A549 (cell line): ENCODE data around the gene ERMARD. TPM values are rescaled to one million over a fixed set of nuclear protein-coding genes. Genes with fewer than 3 reads are reported as not detected.

Source experiments
- ATAC-seq, 2 experiments: fragments of 200-7000 bp in 1 of 2; fragments of >200 bp in 1 of 2; cut with Nextera tagmentation in 1 of 2; cut with Tn5 transposase in 1 of 2; 3 replicates each; pipeline versions ENCODE4 v1.8.0 to v1.9.1; 2018 to 2020; ENCODE audit warnings: mild to moderate bottlenecking in 1 of 2, moderate library complexity in 1 of 2
- CTCF ChIA-PET: fragments of 300-600 bp; sonication (Branson Sonifier 250); formaldehyde crosslinking; extraction: SDS; loops from one replicate; lab custom pipeline; 2021; ENCODE audit warnings: antibody characterized with exemption, inconsistent platforms; lab: Yijun Ruan, JAX
- POLR2A ChIA-PET: fragments of 350-600 bp; formaldehyde crosslinking; extraction: SDS; loops from one replicate; lab custom pipeline; 2021; ENCODE audit warnings: antibody characterized with exemption, inconsistent platforms; lab: Yijun Ruan, JAX
- DNase-seq, 2 experiments: peaks; one replicate each; pipeline versions ENCODE4 v3.0.0 to v3.0.0-alpha.2; 2011 to 2016; ENCODE audit warnings: low read depth in 1 of 2, low spot score in 1 of 2
- FAIRE-seq: peaks from 2 replicates; lab custom pipeline; 2011; peaks lifted over from hg19 to GRCh38; lab: Jason Lieb, UNC
- H3K27ac ChIP-seq, 2 experiments: fragments of >200 bp; sonication (Bioruptor Twin); formaldehyde crosslinking; 3 replicates each; pipeline ENCODE4 v1.5.1; 2016 to 2017
- H3K4me1 ChIP-seq: fragments of >200 bp; sonication (Bioruptor Twin); formaldehyde crosslinking; 3 replicates; pipeline ENCODE4 v1.6.1; 2016
- H3K4me2 ChIP-seq: fragments of >200 bp; sonication (Bioruptor Twin); formaldehyde crosslinking; 3 replicates; pipeline ENCODE4 v1.6.1; 2016
- H3K4me3 ChIP-seq: fragments of >200 bp; sonication (Bioruptor Twin); formaldehyde crosslinking; 3 replicates; pipeline ENCODE4 v1.5.1; 2016
- H3K9me3 ChIP-seq: fragments of >200 bp; sonication (Bioruptor Twin); formaldehyde crosslinking; 3 replicates; pipeline ENCODE4 v1.6.1; 2016
- CEBPB ChIP-seq, 2 experiments: fragments of >200 bp in 1 of 2; sonication (Bioruptor Twin) in 1 of 2; formaldehyde crosslinking in 1 of 2; IDR thresholded peaks; 2 replicates each; pipeline ENCODE4 v1.6.1; 2012 to 2016
- EHF ChIP-seq: fragments of 250-450 bp; sonication (Bioruptor Pico); IDR thresholded peaks from 2 replicates; pipeline ENCODE4 v1.5.0; 2020; ENCODE audit warnings: mild to moderate bottlenecking
- ESRRA ChIP-seq: fragments of 150-350 bp; IDR thresholded peaks from 2 replicates; pipeline ENCODE4 v1.6.1; 2014; ENCODE audit warnings: mild to moderate bottlenecking, low read length, borderline replicate concordance
- FOSL2 ChIP-seq, 2 experiments: fragments of 450-650 bp in 1 of 2; fragments of >200 bp in 1 of 2; sonication (Bioruptor Twin) in 1 of 2; formaldehyde crosslinking; IDR thresholded peaks; 2 replicates each; pipeline versions ENCODE4 v1.5.0 to v1.6.1; 2016 to 2020; ENCODE audit warnings: mild to moderate bottlenecking in 1 of 2, moderate library complexity in 1 of 2
- HEYL ChIP-seq: fragments of 250-450 bp; sonication (Bioruptor Pico); IDR thresholded peaks from 2 replicates; pipeline ENCODE4 v1.8.0; 2021; ENCODE audit warnings: mild to moderate bottlenecking, moderate library complexity
- HOXB13 ChIP-seq: fragments of 250-450 bp; sonication (Bioruptor Pico); IDR thresholded peaks from 2 replicates; pipeline ENCODE4 v1.5.0; 2020; ENCODE audit warnings: low read depth, mild to moderate bottlenecking, moderate library complexity
- HOXB5 ChIP-seq: fragments of 250-450 bp; sonication (Bioruptor Pico); IDR thresholded peaks from 2 replicates; pipeline ENCODE4 v1.5.0; 2020; ENCODE audit warnings: mild to moderate bottlenecking, moderate library complexity
- JUNB ChIP-seq: fragments of >200 bp; sonication (Bioruptor Twin); formaldehyde crosslinking; IDR thresholded peaks from 2 replicates; pipeline ENCODE4 v1.6.1; 2016
- NR3C1 ChIP-seq: fragments of >200 bp; sonication (Bioruptor Twin); formaldehyde crosslinking; IDR thresholded peaks from 3 replicates; pipeline ENCODE4 v1.6.1; 2017
- POLR2A ChIP-seq: IDR thresholded peaks from 2 replicates; pipeline ENCODE4 v1.6.1; 2012; ENCODE audit warnings: mild to moderate bottlenecking, low read length
- RCOR1 ChIP-seq: fragments of 150-350 bp; IDR thresholded peaks from 2 replicates; pipeline ENCODE4 v1.6.1; 2014; ENCODE audit warnings: antibody characterized with exemption, low read length, low read depth
- SMC3 ChIP-seq: fragments of >200 bp; sonication (Bioruptor Twin); formaldehyde crosslinking; IDR thresholded peaks from 3 replicates; pipeline ENCODE4 v1.6.1; 2018; ENCODE audit warnings: inconsistent platforms
- TP53 ChIP-seq: fragments of 250-450 bp; sonication (Bioruptor Pico); IDR thresholded peaks from 2 replicates; pipeline ENCODE4 v1.5.0; 2021; ENCODE audit warnings: mild to moderate bottlenecking, moderate library complexity
- ZSCAN20 ChIP-seq: fragments of 250-450 bp; sonication (Bioruptor Pico); IDR thresholded peaks from 2 replicates; pipeline ENCODE4 v1.8.0; 2022; ENCODE audit warnings: mild to moderate bottlenecking, moderate library complexity
- WGBS: methylation state at CpG from one replicate; pipeline ENCODE4 v1.1.6; 2017; ENCODE audit errors: missing lambda C conversion rate; 5-methylcytosine and 5-hydroxymethylcytosine counted together
- polyA plus RNA-seq, 4 experiments: library from polyadenylated mRNA; depleted of rRNA in 3 of 4; stranded (reverse); fragments of >200 nt; fragmentation: RNase III in 1 of 4; extraction: RNeasy Plus Mini Kit Qiagen cat#74134 plus additional on column Dnase treatment in 1 of 4; gene quantifications; 2 replicates in 3 of 4; 3 replicates in 1 of 4; pipeline ENCODE4 v1.2.3, GENCODE V29; 2011 to 2017
- TF ChIP-seq, protein P1 (sequence below): IDR thresholded peaks from 2 replicates; pipeline ENCODE4 v1.6.1; 2012; ENCODE audit warnings: low read depth, borderline replicate concordance
- TF ChIP-seq, protein P2 (sequence below): fragments of 450-650 bp; IDR thresholded peaks from 2 replicates; pipeline ENCODE4 v1.6.1; 2014; ENCODE audit warnings: antibody characterized with exemption
- TF ChIP-seq, protein P3 (sequence below): IDR thresholded peaks from 2 replicates; pipeline ENCODE4 v1.6.1; 2012
- TF ChIP-seq, protein P4 (sequence below): fragments of 250-450 bp; sonication (Bioruptor Pico); IDR thresholded peaks from 2 replicates; pipeline ENCODE4 v1.5.0; 2020; ENCODE audit warnings: low read depth, mild to moderate bottlenecking, moderate library complexity
- TF ChIP-seq, protein P5 (sequence below): fragments of 200-600 bp; sonication (generic); IDR thresholded peaks from 2 replicates; pipeline ENCODE4 v1.6.1; 2016; ENCODE audit warnings: antibody characterized with exemption, mild to moderate bottlenecking, moderate library complexity

The ERMARD gene
- polyA plus RNA-seq, 2 of the 4 experiments (the other 2 are of a cell fraction): 8.5 to 22.5 TPM

DNA sequence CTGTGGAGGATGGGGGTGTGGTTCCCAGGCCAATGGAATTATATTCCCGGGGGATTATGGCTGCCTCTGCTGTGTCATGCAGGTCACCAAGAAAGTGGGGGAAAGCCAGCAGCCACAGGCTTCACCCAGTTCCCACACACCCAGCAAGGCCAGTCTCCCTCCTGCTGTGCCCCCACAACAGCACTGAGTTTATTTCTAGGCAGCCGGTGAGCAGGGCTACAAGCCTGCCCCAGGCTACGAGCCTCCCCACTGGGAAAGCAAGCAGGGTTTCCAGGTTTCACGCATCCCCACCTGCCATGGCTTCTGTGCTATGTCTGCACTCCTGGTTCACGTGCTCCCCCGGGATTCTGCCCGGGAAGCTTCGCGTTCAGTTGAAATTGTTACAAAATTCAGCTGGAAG, 72.6 kb downstream of the ERMARD start:
- H3K4me2 ChIP-seq: no peak overlapping the region
- TF ChIP-seq HEYL (CRISPR knock-in tag): no peak
- TF ChIP-seq, all 56 proteins: peak for 0
- POLR2A ChIA-PET: no interaction called here
- no peak overlapping the region for H3K27ac ChIP-seq
- no peak overlapping the region for H3K4me3 ChIP-seq
- 74% methylated on average over 8 of the region's 9 CpGs for WGBS
- DNase-seq (no peak), FAIRE-seq (no peak), ATAC-seq (no peak)
- H3K4me1 ChIP-seq: no peaks in the 10 kb centered on the region
- CTCF ChIA-PET: interaction anchor here (1.3 to 3.2 kb wide), 2 partner anchors 8 to 24 kb away, joined by 3 to 30 read pairs; no protein-coding TSS in a partner anchor
- no peaks in the 10 kb centered on the region for H3K9me3 ChIP-seq

DNA sequence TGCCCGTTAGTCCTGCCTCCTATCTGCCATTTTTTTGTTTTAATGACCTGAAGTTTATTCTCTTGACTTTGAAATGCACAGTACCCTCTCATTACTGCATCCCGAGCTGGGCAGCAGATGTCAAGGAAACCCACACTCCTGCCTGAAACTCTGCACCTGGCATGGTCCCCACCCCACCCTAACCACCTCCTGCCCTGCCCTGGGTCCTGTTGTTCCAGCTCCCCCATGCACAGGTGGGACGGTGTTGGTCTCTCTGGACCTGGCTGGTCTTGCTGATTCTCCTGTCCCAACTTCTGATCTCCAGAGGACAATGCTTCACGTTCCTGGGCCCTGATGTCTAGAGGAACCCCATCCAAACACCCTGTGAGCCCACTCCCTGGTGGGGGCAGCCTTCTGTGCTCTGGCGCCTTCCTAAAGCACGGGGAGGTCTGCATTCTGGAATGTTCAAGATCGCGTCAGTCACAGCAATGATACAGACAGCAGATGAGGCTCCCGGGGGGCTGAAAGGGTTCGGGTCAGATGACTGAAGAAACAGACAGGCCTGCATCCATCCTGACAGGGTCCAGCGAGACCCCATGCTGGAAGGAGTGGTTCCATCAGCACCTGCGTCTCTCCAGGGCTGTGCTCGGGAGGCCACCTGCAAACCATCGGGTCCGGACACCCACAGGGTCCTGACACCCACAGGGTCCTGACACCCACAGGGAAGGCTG, 73.6 kb downstream of the ERMARD start:
- TF ChIP-seq FOSL2 (IDR thresholded peaks at IDR 0.05) (no peak), FOSL2 (CRISPR knock-in tag; IDR thresholded peaks at IDR 0.05) (no peak), RCOR1 (no peak), SMC3 (no peak), ESRRA (no peak), ZSCAN20 (CRISPR knock-in tag) (no peak)
- Histone ChIP-seq H3K4me2 (no peak overlapping the region), H3K4me3 (no peak overlapping the region), H3K27ac (no peak overlapping the region), H3K9me3 (no peaks in the 10 kb centered on the region), H3K4me1 (no peaks in the 10 kb centered on the region)
- DNase-seq (no peak), FAIRE-seq (no peak), ATAC-seq (no peak)
- WGBS: 23% methylated on average over 3 of the region's 15 CpGs
- ChIA-PET CTCF (interaction anchor here (1.3 kb wide), 1 partner anchor 25 kb away, joined by 3 read pairs; no protein-coding TSS in a partner anchor), POLR2A (no interaction called here)

DNA sequence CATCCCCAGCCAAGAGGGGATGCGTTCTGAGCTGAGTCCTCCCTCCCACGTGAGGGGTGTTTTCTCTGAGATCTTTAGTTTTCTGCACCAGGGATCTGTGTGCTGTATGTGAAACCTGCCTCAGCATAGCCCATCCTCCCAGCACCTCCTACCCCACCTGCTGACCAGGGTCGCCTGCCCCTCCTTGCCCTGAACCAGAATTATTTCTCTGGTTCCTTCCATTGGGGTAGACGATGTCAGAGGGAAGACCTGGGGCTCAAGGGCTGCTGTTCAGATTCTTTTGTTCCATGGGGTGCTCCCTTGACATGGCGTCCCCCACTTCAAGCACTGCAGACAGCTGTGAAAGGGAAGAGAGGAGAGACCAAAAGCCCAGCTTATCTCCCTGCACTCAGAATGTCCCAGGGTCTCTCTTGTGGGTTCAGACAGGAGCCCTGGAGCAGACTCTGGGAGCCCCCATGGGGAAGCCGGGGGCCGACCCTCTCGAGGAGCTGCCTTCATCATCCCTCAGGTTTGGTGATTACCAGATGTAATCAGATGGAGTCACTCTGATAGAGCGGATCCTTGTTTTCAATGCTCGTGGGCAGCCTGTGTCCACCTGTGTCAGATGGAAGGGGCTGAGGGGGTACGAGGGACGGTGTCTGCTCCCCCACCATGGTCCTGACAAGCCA, 74.3 kb downstream of the ERMARD start:
- no peak overlapping the region for H3K4me2 ChIP-seq
- ChIA-PET POLR2A (no interaction called here), CTCF (interaction anchor here (1.3 kb wide), 1 partner anchor 25 kb away, joined by 3 read pairs; no protein-coding TSS in a partner anchor)
- 50% methylated on average over 9 of the region's 12 CpGs for WGBS
- TF ChIP-seq HOXB5 (no peak), ESRRA (no peak), POLR2A (no peak), HOXB13 (CRISPR knock-in tag) (no peak), NR3C1 (no peak), HEYL (CRISPR knock-in tag) (no peak), TP53 (CRISPR knock-in tag) (no peak), CEBPB (IDR thresholded peaks at IDR 0.05) (no peak), EHF (no peak), RCOR1 (no peak), JUNB (no peak)
- TF ChIP-seq, protein P1, sequence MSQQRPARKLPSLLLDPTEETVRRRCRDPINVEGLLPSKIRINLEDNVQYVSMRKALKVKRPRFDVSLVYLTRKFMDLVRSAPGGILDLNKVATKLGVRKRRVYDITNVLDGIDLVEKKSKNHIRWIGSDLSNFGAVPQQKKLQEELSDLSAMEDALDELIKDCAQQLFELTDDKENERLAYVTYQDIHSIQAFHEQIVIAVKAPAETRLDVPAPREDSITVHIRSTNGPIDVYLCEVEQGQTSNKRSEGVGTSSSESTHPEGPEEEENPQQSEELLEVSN: no peak
- TF ChIP-seq, protein P2, sequence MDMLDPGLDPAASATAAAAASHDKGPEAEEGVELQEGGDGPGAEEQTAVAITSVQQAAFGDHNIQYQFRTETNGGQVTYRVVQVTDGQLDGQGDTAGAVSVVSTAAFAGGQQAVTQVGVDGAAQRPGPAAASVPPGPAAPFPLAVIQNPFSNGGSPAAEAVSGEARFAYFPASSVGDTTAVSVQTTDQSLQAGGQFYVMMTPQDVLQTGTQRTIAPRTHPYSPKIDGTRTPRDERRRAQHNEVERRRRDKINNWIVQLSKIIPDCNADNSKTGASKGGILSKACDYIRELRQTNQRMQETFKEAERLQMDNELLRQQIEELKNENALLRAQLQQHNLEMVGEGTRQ: no peak
- TF ChIP-seq, protein P3, sequence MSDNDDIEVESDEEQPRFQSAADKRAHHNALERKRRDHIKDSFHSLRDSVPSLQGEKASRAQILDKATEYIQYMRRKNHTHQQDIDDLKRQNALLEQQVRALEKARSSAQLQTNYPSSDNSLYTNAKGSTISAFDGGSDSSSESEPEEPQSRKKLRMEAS: no peak
- TF ChIP-seq, protein P4, sequence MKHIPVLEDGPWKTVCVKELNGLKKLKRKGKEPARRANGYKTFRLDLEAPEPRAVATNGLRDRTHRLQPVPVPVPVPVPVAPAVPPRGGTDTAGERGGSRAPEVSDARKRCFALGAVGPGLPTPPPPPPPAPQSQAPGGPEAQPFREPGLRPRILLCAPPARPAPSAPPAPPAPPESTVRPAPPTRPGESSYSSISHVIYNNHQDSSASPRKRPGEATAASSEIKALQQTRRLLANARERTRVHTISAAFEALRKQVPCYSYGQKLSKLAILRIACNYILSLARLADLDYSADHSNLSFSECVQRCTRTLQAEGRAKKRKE: no peak
- TF ChIP-seq, protein P5, sequence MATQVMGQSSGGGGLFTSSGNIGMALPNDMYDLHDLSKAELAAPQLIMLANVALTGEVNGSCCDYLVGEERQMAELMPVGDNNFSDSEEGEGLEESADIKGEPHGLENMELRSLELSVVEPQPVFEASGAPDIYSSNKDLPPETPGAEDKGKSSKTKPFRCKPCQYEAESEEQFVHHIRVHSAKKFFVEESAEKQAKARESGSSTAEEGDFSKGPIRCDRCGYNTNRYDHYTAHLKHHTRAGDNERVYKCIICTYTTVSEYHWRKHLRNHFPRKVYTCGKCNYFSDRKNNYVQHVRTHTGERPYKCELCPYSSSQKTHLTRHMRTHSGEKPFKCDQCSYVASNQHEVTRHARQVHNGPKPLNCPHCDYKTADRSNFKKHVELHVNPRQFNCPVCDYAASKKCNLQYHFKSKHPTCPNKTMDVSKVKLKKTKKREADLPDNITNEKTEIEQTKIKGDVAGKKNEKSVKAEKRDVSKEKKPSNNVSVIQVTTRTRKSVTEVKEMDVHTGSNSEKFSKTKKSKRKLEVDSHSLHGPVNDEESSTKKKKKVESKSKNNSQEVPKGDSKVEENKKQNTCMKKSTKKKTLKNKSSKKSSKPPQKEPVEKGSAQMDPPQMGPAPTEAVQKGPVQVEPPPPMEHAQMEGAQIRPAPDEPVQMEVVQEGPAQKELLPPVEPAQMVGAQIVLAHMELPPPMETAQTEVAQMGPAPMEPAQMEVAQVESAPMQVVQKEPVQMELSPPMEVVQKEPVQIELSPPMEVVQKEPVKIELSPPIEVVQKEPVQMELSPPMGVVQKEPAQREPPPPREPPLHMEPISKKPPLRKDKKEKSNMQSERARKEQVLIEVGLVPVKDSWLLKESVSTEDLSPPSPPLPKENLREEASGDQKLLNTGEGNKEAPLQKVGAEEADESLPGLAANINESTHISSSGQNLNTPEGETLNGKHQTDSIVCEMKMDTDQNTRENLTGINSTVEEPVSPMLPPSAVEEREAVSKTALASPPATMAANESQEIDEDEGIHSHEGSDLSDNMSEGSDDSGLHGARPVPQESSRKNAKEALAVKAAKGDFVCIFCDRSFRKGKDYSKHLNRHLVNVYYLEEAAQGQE: no peak
- FAIRE-seq (no peak), DNase-seq (no peak), ATAC-seq (no peak)
- no peak overlapping the region for H3K4me3 ChIP-seq
- no peak overlapping the region for H3K27ac ChIP-seq
- H3K9me3 ChIP-seq: no peaks in the 10 kb centered on the region
- H3K4me1 ChIP-seq: no peaks in the 10 kb centered on the region
